AG10803 (cell line): ENCODE measurements around the gene TSPAN3.
A peak's percentile ranks its signal among the peaks of the same experiment; 100 is the strongest.

ENCODE experiments used
- DNase-seq: peaks from one replicate; pipeline ENCODE4 v3.0.0; 2010; ENCODE audit warnings: low read depth
- H3K4me3 ChIP-seq: 2 replicates; pipeline ENCODE4 v1.5.1; 2011; ENCODE audit warnings: mild to moderate bottlenecking, low read length, control low read depth
- TF ChIP-seq, protein P1 (sequence below): conservative IDR thresholded peaks from 2 replicates; pipeline ENCODE4 v1.5.1; 2011; ENCODE audit warnings: mild to moderate bottlenecking, low read length, control low read depth, inconsistent platforms

The TSPAN3 gene

GRCh38 chr15:77038312-77039216 is 32.3 kb downstream of the TSPAN3 start:
- TF ChIP-seq, protein P1, sequence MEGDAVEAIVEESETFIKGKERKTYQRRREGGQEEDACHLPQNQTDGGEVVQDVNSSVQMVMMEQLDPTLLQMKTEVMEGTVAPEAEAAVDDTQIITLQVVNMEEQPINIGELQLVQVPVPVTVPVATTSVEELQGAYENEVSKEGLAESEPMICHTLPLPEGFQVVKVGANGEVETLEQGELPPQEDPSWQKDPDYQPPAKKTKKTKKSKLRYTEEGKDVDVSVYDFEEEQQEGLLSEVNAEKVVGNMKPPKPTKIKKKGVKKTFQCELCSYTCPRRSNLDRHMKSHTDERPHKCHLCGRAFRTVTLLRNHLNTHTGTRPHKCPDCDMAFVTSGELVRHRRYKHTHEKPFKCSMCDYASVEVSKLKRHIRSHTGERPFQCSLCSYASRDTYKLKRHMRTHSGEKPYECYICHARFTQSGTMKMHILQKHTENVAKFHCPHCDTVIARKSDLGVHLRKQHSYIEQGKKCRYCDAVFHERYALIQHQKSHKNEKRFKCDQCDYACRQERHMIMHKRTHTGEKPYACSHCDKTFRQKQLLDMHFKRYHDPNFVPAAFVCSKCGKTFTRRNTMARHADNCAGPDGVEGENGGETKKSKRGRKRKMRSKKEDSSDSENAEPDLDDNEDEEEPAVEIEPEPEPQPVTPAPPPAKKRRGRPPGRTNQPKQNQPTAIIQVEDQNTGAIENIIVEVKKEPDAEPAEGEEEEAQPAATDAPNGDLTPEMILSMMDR = no peak
- no peak for DNase-seq
- H3K4me3 ChIP-seq = no peak overlapping the region

- H3K4me3 ChIP-seq = no peak overlapping the region
- TF ChIP-seq, protein P1 = no peak
- no peak for DNase-seq
Observed at GRCh38 chr15:77037388-77038209, 33.3 kb downstream of the TSPAN3 start.

DNA sequence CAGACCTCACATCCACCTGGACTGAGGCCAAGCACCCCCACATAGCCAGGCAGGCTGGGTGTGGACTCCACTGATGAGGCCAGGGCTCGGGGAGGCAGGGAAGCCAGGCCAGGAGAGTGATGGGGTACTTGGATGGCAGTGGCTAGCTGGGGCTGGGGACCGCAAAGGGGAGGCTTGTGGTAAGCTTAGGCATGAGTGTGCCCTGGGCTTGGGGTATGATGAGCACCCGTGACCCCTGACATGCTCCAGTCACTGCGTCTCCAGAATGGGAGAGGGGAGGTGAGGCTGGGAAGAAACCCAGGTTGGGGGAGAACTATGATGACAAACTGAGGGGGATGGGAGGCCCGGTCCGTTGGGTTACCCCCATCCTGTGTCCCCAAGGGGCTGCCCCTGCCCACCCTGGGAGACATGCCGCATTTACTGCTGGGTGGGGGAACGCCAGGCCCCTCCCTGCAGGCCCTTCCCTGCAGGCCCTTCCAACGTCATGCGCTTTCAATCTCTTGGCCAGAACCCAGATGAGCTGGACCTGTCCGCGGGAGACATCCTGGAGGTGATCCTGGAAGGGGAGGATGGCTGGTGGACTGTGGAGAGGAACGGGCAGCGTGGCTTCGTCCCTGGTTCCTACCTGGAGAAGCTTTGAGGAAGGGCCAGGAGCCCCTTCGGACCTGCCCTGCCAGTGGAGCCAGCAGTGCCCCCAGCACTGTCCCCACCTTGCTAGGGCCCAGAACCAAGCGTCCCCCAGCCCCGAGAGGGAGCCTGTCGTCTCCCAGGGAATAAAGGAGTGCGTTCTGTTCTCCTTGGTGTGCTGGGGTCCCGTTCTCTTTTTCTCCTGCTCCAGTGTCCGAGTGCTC is 34.1 kb downstream of the TSPAN3 start:
- DNase-seq = no peak
- H3K4me3 ChIP-seq = no peak overlapping the region
- TF ChIP-seq, protein P1 = no peak

DNA sequence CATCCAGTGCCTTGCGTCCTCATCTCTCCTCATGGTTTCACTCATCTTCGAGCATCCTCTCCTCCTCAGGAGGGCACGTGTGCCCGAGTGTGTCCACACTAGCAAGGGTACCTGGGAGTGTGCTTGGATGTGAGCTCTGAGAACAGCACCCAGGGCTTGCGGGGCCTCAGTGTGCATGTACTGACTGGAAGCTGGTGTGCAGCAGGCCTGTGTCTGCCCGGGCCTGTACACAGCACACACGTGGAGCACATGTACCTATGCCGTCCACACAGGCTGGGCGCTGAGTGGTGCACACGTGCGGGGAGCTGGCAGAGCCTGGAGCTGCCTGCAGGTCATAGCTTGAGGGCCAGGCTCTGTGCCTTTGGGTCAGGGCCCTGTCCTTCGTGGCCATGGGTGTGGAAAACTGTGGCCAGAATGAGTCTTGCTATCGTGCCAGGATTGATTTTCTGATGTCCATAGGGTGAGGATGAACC is 34.9 kb downstream of the TSPAN3 start:
- TF ChIP-seq, protein P1 = no peak
- no peak for DNase-seq
- H3K4me3 ChIP-seq = no peak overlapping the region

DNA sequence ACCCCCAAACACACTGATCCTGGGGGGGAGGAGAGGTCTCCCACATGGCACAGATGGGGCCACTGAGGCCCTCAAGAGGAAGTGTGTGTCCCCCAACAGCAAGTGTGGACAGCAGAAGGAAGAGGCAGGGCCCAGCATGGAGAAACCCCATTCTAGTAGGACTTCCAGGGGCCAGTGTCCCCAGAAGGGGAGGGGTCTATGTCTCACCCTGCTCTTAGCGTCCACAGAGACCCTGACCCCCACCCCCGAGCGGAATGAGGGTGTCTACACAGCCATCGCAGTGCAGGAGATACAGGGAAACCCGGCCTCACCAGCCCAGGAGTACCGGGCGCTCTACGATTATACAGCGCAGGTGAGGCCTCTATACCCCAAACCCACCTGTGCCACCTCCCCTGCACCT is 35.3 kb downstream of the TSPAN3 start:
- no peak overlapping the region for H3K4me3 ChIP-seq
- DNase-seq = no peak
- TF ChIP-seq, protein P1 = no peak

DNA sequence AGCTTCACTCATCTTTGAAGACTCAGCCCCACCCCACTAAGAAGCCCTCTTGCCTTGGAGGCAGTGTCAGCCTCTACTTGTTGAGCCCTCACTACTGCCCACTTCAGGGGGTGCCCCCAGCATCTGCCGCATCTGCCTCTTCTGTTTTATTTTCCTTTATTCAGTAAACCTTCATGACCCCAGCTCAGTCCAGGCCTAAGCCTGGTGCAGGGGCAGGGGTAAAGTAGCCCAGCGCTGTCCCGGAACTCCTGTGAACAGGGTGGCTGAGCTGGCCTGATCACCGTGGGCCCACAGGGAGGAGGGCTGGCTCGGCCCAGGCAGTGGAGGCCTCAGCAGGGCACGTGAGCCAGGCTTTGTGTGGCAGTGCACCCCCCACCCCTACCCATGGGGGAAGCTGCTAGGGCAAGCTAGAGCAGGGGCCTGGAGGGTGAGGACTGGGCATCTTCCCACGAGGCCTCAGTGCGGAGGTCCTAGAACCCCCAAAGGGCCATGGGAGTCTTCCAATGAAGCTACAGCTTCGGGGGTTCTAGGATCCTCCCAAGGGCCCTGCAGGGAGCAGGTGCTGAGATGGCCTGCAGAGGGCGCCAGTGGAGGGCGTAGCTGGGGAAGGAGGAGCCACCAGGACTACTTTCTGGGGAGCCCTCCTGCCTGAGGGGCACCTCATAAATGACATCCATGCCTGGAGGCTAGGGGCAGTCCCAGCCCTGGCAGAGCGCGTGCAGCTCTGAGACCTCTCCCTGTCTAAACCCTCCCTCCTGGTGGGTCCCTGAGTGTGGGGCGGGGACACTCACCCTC is 36.0 kb downstream of the TSPAN3 start:
- no peak overlapping the region for H3K4me3 ChIP-seq
- DNase-seq = peak; percentile 16
- TF ChIP-seq, protein P1 = peak; percentile 64
